Measurements from ENCODE around the gene OLFM1. TPM values are rescaled to one million over a fixed set of nuclear protein-coding genes. Genes with fewer than 3 reads are reported as not detected.

Gene OLFM1
- total and polyA plus RNA-seq, 3 experiments from 2014 or later: not detected

GRCh38 chr9:135120249-135120648, 32.8 kb downstream of the OLFM1 start:
- no peak overlapping the region for H3K4me3 Mint-ChIP-seq
- H3K9me3 Mint-ChIP-seq: peaks cover 0 to 7% (median 0%) of the 10 kb centered on the region in 5 donors
- no peaks in the 10 kb centered on the region for H3K27me3 ChIP-seq (ENCODE audit: insufficient read depth, low read length, poor library complexity, severe bottlenecking)
- no peak overlapping the region for H3K27ac Mint-ChIP-seq
- H3K9me3 ChIP-seq (ENCODE audit: low read length): no peaks in the 10 kb centered on the region
- no peak for DNase-seq
- H3K4me1 Mint-ChIP-seq: no peaks in the 10 kb centered on the region
- H3K4me3 ChIP-seq (ENCODE audit: low read length): no peak overlapping the region
- CTCF ChIA-PET: no interaction called here
- no peaks in the 10 kb centered on the region for H3K36me3 Mint-ChIP-seq
- H3K36me3 ChIP-seq (ENCODE audit: insufficient read depth, low read length): no peaks in the 10 kb centered on the region
- H3K27me3 Mint-ChIP-seq: peaks cover 1 to 7% of the 10 kb centered on the region in 2 donors
- POLR2A ChIA-PET: no interaction called here
- no peaks in the 10 kb centered on the region for H3K4me1 ChIP-seq (ENCODE audit: insufficient read depth, low read length)
- no peak overlapping the region for H3K27ac ChIP-seq (ENCODE audit: low read depth, low read length)

GRCh38 chr9:135122316-135122715, 34.8 kb downstream of the OLFM1 start:
- peaks cover 0 to 7% of the 10 kb centered on the region in 2 donors for H3K27me3 Mint-ChIP-seq
- no peaks in the 10 kb centered on the region for H3K36me3 ChIP-seq (ENCODE audit: insufficient read depth, low read length)
- peak overlapping the region in 1 of 8 donors; percentile 43 for H3K27ac Mint-ChIP-seq
- H3K9me3 ChIP-seq (ENCODE audit: low read length): no peaks in the 10 kb centered on the region
- peaks cover 0 to 7% (median 0%) of the 10 kb centered on the region in 5 donors for H3K9me3 Mint-ChIP-seq
- no peaks in the 10 kb centered on the region for H3K36me3 Mint-ChIP-seq
- H3K27ac ChIP-seq (ENCODE audit: low read depth, low read length): no peak overlapping the region
- H3K4me1 Mint-ChIP-seq: no peaks in the 10 kb centered on the region
- H3K27me3 ChIP-seq (ENCODE audit: insufficient read depth, low read length, poor library complexity, severe bottlenecking): no peaks in the 10 kb centered on the region
- POLR2A ChIA-PET: no interaction called here
- no peak for DNase-seq
- CTCF ChIA-PET: no interaction called here
- no peak overlapping the region for H3K4me3 Mint-ChIP-seq
- H3K4me1 ChIP-seq (ENCODE audit: insufficient read depth, low read length): no peaks in the 10 kb centered on the region
- H3K4me3 ChIP-seq (ENCODE audit: low read length): no peak overlapping the region

GRCh38 chr9:135123126-135123772, 35.8 kb downstream of the OLFM1 start:
- H3K9me3 Mint-ChIP-seq: peaks cover 0 to 2% (median 0%) of the 10 kb centered on the region in 5 donors

GRCh38 chr9:135123773-135124134, 36.3 kb downstream of the OLFM1 start:
- Histone ChIP-seq H3K9me3 (ENCODE audit: low read length) (no peaks in the 10 kb centered on the region), H3K27ac (ENCODE audit: low read depth, low read length) (no peak overlapping the region), H3K27me3 (ENCODE audit: insufficient read depth, low read length, poor library complexity, severe bottlenecking) (no peaks in the 10 kb centered on the region), H3K36me3 (ENCODE audit: insufficient read depth, low read length) (no peaks in the 10 kb centered on the region), H3K4me1 (ENCODE audit: insufficient read depth, low read length) (no peaks in the 10 kb centered on the region), H3K4me3 (ENCODE audit: low read length) (no peak overlapping the region)
- no peaks in the 10 kb centered on the region for H3K4me1 Mint-ChIP-seq
- POLR2A ChIA-PET: no interaction called here
- H3K27ac Mint-ChIP-seq: no peak overlapping the region
- no peak overlapping the region for H3K4me3 Mint-ChIP-seq
- peaks cover 2 to 11% of the 10 kb centered on the region in 2 donors for H3K27me3 Mint-ChIP-seq
- CTCF ChIA-PET: no interaction called here
- no peaks in the 10 kb centered on the region for H3K36me3 Mint-ChIP-seq
- peaks cover 0 to 2% (median 0%) of the 10 kb centered on the region in 5 donors for H3K9me3 Mint-ChIP-seq
- DNase-seq: no peak

More at GRCh38 chr9:135123126-135123772, 35.8 kb downstream of the OLFM1 start:
- ChIA-PET POLR2A (no interaction called here), CTCF (no interaction called here)
- Mint-ChIP-seq H3K4me1 (no peaks in the 10 kb centered on the region), H3K27ac (peak overlapping the region in 1 of 8 donors; percentile 47), H3K4me3 (no peak overlapping the region), H3K27me3 (peaks cover 0 to 11% of the 10 kb centered on the region in 2 donors), H3K36me3 (no peaks in the 10 kb centered on the region)
- no peaks in the 10 kb centered on the region for H3K4me1 ChIP-seq (ENCODE audit: insufficient read depth, low read length)
- H3K9me3 ChIP-seq (ENCODE audit: low read length): no peaks in the 10 kb centered on the region
- H3K27me3 ChIP-seq (ENCODE audit: insufficient read depth, low read length, poor library complexity, severe bottlenecking): no peaks in the 10 kb centered on the region
- no peaks in the 10 kb centered on the region for H3K36me3 ChIP-seq (ENCODE audit: insufficient read depth, low read length)
- no peak overlapping the region for H3K27ac ChIP-seq (ENCODE audit: low read depth, low read length)
- H3K4me3 ChIP-seq (ENCODE audit: low read length): no peak overlapping the region
- DNase-seq: no peak

GRCh38 chr9:135126451-135127187, 39.2 kb downstream of the OLFM1 start:
- DNase-seq: no peak
- POLR2A ChIA-PET: no interaction called here
- Mint-ChIP-seq H3K36me3 (no peaks in the 10 kb centered on the region), H3K4me1 (no peaks in the 10 kb centered on the region), H3K9me3 (peaks cover 0 to 4% (median 2%) of the 10 kb centered on the region in 5 donors), H3K4me3 (no peak overlapping the region), H3K27ac (no peak overlapping the region), H3K27me3 (peaks cover 2 to 11% of the 10 kb centered on the region in 2 donors)
- Histone ChIP-seq H3K36me3 (ENCODE audit: insufficient read depth, low read length) (no peaks in the 10 kb centered on the region), H3K4me3 (ENCODE audit: low read length) (no peak overlapping the region), H3K27ac (ENCODE audit: low read depth, low read length) (no peak overlapping the region), H3K9me3 (ENCODE audit: low read length) (no peaks in the 10 kb centered on the region), H3K4me1 (ENCODE audit: insufficient read depth, low read length) (no peaks in the 10 kb centered on the region), H3K27me3 (ENCODE audit: insufficient read depth, low read length, poor library complexity, severe bottlenecking) (no peaks in the 10 kb centered on the region)
- CTCF ChIA-PET: no interaction called here

GRCh38 chr9:135127718-135128670, 40.5 kb downstream of the OLFM1 start:
- CTCF ChIA-PET: no interaction called here
- Mint-ChIP-seq H3K27ac (no peak overlapping the region), H3K9me3 (peaks cover 0 to 4% (median 2%) of the 10 kb centered on the region in 5 donors), H3K27me3 (peaks cover 6 to 12% of the 10 kb centered on the region in 2 donors), H3K36me3 (no peaks in the 10 kb centered on the region), H3K4me1 (no peaks in the 10 kb centered on the region), H3K4me3 (no peak overlapping the region)
- POLR2A ChIA-PET: no interaction called here
- Histone ChIP-seq H3K27me3 (ENCODE audit: insufficient read depth, low read length, poor library complexity, severe bottlenecking) (no peaks in the 10 kb centered on the region), H3K9me3 (ENCODE audit: low read length) (no peaks in the 10 kb centered on the region), H3K27ac (ENCODE audit: low read depth, low read length) (no peak overlapping the region), H3K36me3 (ENCODE audit: insufficient read depth, low read length) (no peaks in the 10 kb centered on the region), H3K4me3 (ENCODE audit: low read length) (no peak overlapping the region), H3K4me1 (ENCODE audit: insufficient read depth, low read length) (no peaks in the 10 kb centered on the region)
- no peak for DNase-seq

- no peaks in the 10 kb centered on the region for H3K36me3 ChIP-seq (ENCODE audit: insufficient read depth, low read length)
- no peaks in the 10 kb centered on the region for H3K36me3 Mint-ChIP-seq
- H3K9me3 Mint-ChIP-seq: peaks cover 0 to 4% (median 2%) of the 10 kb centered on the region in 5 donors
- no peak overlapping the region for H3K4me3 Mint-ChIP-seq
- H3K27ac Mint-ChIP-seq: no peak overlapping the region
- H3K4me1 ChIP-seq (ENCODE audit: insufficient read depth, low read length): no peaks in the 10 kb centered on the region
- no peak overlapping the region for H3K4me3 ChIP-seq (ENCODE audit: low read length)
- H3K9me3 ChIP-seq (ENCODE audit: low read length): no peaks in the 10 kb centered on the region
- no peaks in the 10 kb centered on the region for H3K27me3 ChIP-seq (ENCODE audit: insufficient read depth, low read length, poor library complexity, severe bottlenecking)
- peaks cover 6 to 15% of the 10 kb centered on the region in 2 donors for H3K27me3 Mint-ChIP-seq
- ChIA-PET POLR2A (no interaction called here), CTCF (no interaction called here)
- no peak for DNase-seq
- H3K4me1 Mint-ChIP-seq: no peaks in the 10 kb centered on the region
- H3K27ac ChIP-seq (ENCODE audit: low read depth, low read length): no peak overlapping the region
Observed at GRCh38 chr9:135129137-135129695, 41.7 kb downstream of the OLFM1 start.
